ENCODE data around the gene TGFBR3L. TPM values are rescaled to one million over a fixed set of nuclear protein-coding genes. Genes with fewer than 3 reads are reported as not detected.

Gene TGFBR3L
- total and polyA plus RNA-seq, 2 experiments from 2014 or later: 1.7 to 7.0 TPM

DNA sequence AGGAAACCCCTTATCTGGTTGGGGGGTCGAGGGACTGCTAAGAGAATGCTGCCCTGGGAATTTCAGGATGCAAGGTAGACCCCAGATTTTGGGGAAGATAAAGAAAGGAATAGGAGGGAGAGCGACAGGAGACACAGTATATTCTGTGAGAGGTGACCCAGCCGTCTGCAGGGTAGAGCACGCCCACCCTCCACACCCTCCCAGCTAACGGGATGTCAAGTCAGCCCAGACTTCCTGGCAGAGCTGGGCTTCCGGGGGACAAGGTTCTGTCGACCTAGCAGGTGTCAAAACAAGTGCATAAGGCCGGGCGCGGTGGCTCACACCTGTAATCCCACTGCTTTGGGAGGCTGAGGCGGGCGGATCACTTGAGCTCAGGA is 39.7 kb upstream of the TGFBR3L start:
- no peak; the same call in 2 of the 3 replicates for ATAC-seq

DNA sequence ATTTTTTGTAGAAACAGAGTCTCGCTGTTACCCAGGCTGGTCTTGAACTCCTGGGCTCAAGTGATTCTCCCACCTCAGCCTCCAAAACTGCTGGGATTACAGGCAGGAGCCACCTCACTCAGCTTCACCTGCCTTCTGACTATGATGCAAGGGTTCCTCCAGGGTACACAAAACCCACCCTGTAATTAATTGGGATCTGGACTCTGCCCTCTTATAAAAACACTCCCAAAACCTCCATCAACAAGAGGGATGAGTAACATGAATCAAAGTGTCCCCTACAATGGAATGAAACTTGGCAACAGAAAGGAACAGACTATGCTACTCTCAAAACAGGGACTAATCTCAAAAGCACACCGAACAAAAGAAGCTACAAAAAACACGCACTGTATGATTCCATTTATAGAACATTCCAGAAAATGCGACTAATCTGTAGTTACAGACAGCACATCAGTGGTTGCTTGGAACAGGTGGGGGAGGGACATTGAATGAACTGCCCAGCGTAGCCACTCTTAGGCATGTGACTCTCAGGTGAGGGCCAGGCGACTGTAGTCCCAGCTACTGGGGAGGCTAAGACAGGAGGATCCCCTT is 37.3 kb upstream of the TGFBR3L start:
- peaks cover 11% of the 10 kb centered on the region for H3K27me3 Mint-ChIP-seq (ENCODE audit: insufficient read depth, low read depth, poor library complexity)
- no peak for DNase-seq (ENCODE audit: low spot score)
- Histone ChIP-seq H3K27me3 (ENCODE audit: insufficient read depth) (peaks cover 14% of the 10 kb centered on the region), H3K4me1 (ENCODE audit: insufficient read depth) (peaks cover 12% of the 10 kb centered on the region; the same call in 1 of the 2 replicates), H3K4me2 (no peak overlapping the region), H2AFZ (no peak overlapping the region), H3F3A (replicated peaks; ENCODE audit: low read depth) (peaks cover 8% of the 10 kb centered on the region; the same call in 1 of the 2 replicates), H3K79me2 (replicated peaks; ENCODE audit: insufficient read depth) (no peaks in the 10 kb centered on the region), H4K20me1 (replicated peaks; ENCODE audit: insufficient read depth) (no peaks in the 10 kb centered on the region; the same call in 1 of the 2 replicates), H3K27ac (ENCODE audit: low read depth) (no peak overlapping the region), H3K36me3 (ENCODE audit: insufficient read depth) (no peaks in the 10 kb centered on the region), H3K4me3 (no peak overlapping the region), H3K9me2 (ENCODE audit: insufficient read depth) (no peaks in the 10 kb centered on the region)
- no peak overlapping the region for H3K27ac Mint-ChIP-seq
- no peak overlapping the region for H3K4me3 Mint-ChIP-seq
- no peaks in the 10 kb centered on the region for H3K9me3 Mint-ChIP-seq
- no peaks in the 10 kb centered on the region for H3K36me3 Mint-ChIP-seq (ENCODE audit: low read depth)
- no peak for ATAC-seq
- peaks cover 2% of the 10 kb centered on the region; the same call in 1 of the 3 replicates for H3K4me1 Mint-ChIP-seq
- TF ChIP-seq EZH2 (IDR thresholded peaks at IDR 0.05; ENCODE audit: low read depth, unreplicated experiment): no peak
- TF ChIP-seq, protein P1, sequence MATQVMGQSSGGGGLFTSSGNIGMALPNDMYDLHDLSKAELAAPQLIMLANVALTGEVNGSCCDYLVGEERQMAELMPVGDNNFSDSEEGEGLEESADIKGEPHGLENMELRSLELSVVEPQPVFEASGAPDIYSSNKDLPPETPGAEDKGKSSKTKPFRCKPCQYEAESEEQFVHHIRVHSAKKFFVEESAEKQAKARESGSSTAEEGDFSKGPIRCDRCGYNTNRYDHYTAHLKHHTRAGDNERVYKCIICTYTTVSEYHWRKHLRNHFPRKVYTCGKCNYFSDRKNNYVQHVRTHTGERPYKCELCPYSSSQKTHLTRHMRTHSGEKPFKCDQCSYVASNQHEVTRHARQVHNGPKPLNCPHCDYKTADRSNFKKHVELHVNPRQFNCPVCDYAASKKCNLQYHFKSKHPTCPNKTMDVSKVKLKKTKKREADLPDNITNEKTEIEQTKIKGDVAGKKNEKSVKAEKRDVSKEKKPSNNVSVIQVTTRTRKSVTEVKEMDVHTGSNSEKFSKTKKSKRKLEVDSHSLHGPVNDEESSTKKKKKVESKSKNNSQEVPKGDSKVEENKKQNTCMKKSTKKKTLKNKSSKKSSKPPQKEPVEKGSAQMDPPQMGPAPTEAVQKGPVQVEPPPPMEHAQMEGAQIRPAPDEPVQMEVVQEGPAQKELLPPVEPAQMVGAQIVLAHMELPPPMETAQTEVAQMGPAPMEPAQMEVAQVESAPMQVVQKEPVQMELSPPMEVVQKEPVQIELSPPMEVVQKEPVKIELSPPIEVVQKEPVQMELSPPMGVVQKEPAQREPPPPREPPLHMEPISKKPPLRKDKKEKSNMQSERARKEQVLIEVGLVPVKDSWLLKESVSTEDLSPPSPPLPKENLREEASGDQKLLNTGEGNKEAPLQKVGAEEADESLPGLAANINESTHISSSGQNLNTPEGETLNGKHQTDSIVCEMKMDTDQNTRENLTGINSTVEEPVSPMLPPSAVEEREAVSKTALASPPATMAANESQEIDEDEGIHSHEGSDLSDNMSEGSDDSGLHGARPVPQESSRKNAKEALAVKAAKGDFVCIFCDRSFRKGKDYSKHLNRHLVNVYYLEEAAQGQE (IDR thresholded peaks at IDR 0.05; ENCODE audit: unreplicated experiment): no peak
- no peak for TF ChIP-seq POLR2AphosphoS5 (IDR thresholded peaks at IDR 0.05; ENCODE audit: low read depth)
- TF ChIP-seq EZH2phosphoT487 (IDR thresholded peaks at IDR 0.05; ENCODE audit: unreplicated experiment): no peak
- TF ChIP-seq, protein P2, sequence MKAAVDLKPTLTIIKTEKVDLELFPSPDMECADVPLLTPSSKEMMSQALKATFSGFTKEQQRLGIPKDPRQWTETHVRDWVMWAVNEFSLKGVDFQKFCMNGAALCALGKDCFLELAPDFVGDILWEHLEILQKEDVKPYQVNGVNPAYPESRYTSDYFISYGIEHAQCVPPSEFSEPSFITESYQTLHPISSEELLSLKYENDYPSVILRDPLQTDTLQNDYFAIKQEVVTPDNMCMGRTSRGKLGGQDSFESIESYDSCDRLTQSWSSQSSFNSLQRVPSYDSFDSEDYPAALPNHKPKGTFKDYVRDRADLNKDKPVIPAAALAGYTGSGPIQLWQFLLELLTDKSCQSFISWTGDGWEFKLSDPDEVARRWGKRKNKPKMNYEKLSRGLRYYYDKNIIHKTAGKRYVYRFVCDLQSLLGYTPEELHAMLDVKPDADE (IDR thresholded peaks at IDR 0.05): no peak
- no peak for TF ChIP-seq JUNB (IDR thresholded peaks at IDR 0.05; ENCODE audit: unreplicated experiment)
- TF ChIP-seq, protein P3, sequence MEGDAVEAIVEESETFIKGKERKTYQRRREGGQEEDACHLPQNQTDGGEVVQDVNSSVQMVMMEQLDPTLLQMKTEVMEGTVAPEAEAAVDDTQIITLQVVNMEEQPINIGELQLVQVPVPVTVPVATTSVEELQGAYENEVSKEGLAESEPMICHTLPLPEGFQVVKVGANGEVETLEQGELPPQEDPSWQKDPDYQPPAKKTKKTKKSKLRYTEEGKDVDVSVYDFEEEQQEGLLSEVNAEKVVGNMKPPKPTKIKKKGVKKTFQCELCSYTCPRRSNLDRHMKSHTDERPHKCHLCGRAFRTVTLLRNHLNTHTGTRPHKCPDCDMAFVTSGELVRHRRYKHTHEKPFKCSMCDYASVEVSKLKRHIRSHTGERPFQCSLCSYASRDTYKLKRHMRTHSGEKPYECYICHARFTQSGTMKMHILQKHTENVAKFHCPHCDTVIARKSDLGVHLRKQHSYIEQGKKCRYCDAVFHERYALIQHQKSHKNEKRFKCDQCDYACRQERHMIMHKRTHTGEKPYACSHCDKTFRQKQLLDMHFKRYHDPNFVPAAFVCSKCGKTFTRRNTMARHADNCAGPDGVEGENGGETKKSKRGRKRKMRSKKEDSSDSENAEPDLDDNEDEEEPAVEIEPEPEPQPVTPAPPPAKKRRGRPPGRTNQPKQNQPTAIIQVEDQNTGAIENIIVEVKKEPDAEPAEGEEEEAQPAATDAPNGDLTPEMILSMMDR (conservative IDR thresholded peaks at IDR 0.05; ENCODE audit: low read depth in 2 of 2): no peak
- TF ChIP-seq ZNF114 (CRISPR knock-in tag; IDR thresholded peaks at IDR 0.05): no peak

More for the DNA sequence above, 39.7 kb upstream of the TGFBR3L start:
- Mint-ChIP-seq H3K36me3 (ENCODE audit: low read depth) (peaks cover 5% of the 10 kb centered on the region; the same call in 2 of the 3 replicates), H3K27me3 (ENCODE audit: insufficient read depth, low read depth, poor library complexity) (peaks cover 32% of the 10 kb centered on the region), H3K27ac (peak overlapping the region; percentile 83), H3K4me1 (peaks cover 18% of the 10 kb centered on the region), H3K4me3 (peak overlapping the region; percentile 77), H3K9me3 (no peaks in the 10 kb centered on the region)
- no peaks in the 10 kb centered on the region for H3K79me2 ChIP-seq (replicated peaks; ENCODE audit: insufficient read depth)
- H3K4me3 ChIP-seq: peak overlapping the region; percentile 81
- H3K36me3 ChIP-seq (ENCODE audit: insufficient read depth): no peaks in the 10 kb centered on the region
- no peak overlapping the region for H3K27ac ChIP-seq (ENCODE audit: low read depth)
- H2AFZ ChIP-seq: peak overlapping the region; percentile 97
- no peaks in the 10 kb centered on the region for H3K9me2 ChIP-seq (ENCODE audit: insufficient read depth)
- H4K20me1 ChIP-seq (replicated peaks; ENCODE audit: insufficient read depth): no peaks in the 10 kb centered on the region
- DNase-seq (ENCODE audit: low spot score): peak; percentile 62
- TF ChIP-seq POLR2AphosphoS5 (IDR thresholded peaks at IDR 0.05; ENCODE audit: low read depth): peak; percentile 33; the same call in 1 of the 2 replicates
- no peak for TF ChIP-seq CREB1 (CRISPR knock-in tag; IDR thresholded peaks at IDR 0.05; ENCODE audit: low read depth)
- H3K27me3 ChIP-seq (ENCODE audit: insufficient read depth): peaks cover 14% of the 10 kb centered on the region
- H3F3A ChIP-seq (replicated peaks; ENCODE audit: low read depth): peaks cover 12% of the 10 kb centered on the region; the same call in 1 of the 2 replicates
- H3K4me2 ChIP-seq: peak overlapping the region; percentile 91
- peaks cover 13% of the 10 kb centered on the region; the same call in 1 of the 2 replicates for H3K4me1 ChIP-seq (ENCODE audit: insufficient read depth)

All from GM23338 (cell line).